Measurements from ENCODE around the gene FAM13A.

FAM13A gene

GRCh38 chr4:89056953-89057398 lies at the start of gene FAM13A:
FAM13A (minus strand) TSS chr4:89057185; CDS start chr4:89056964, 221 bp downstream.
- Histone ChIP-seq H3K9ac (no peak within 1 kb of the TSS), H3K9me3 (no peaks in the 10 kb centered on the region), H3K27ac (no peak within 1 kb of the TSS), H3K4me2 (no peak within 1 kb of the TSS), H3K4me3 (no peak within 1 kb of the TSS), H3K36me3 (no peaks in the 10 kb centered on the region), H3K4me1 (no peaks in the 10 kb centered on the region), H3K27me3 (no peaks in the 10 kb centered on the region), H4K20me1 (no peaks in the 10 kb centered on the region)
- TF ChIP-seq Cebpa-rat (IDR thresholded peaks at IDR 0.05): no peak

GRCh38 chr4:89105726-89106125 lies 48.7 kb upstream of the FAM13A start:
- H3K9me3 ChIP-seq: peaks cover 18% of the 10 kb centered on the region
- H3K4me3 ChIP-seq: no peak overlapping the region
- TF ChIP-seq Cebpa-rat (IDR thresholded peaks at IDR 0.05): no peak
- H3K4me1 ChIP-seq: peaks cover 5% of the 10 kb centered on the region; the same call in 1 of the 2 replicates
- H3K36me3 ChIP-seq: no peaks in the 10 kb centered on the region
- H3K27me3 ChIP-seq: peaks cover 12% of the 10 kb centered on the region
- no peak overlapping the region for H3K4me2 ChIP-seq
- H3K27ac ChIP-seq: no peak overlapping the region
- no peaks in the 10 kb centered on the region for H4K20me1 ChIP-seq
- H3K9ac ChIP-seq: no peak overlapping the region

GRCh38 chr4:89101256-89102161 lies 44.5 kb upstream of the FAM13A start:
- Histone ChIP-seq H3K9ac (no peak overlapping the region), H3K27me3 (no peaks in the 10 kb centered on the region), H4K20me1 (no peaks in the 10 kb centered on the region), H3K4me3 (no peak overlapping the region), H3K4me1 (no peaks in the 10 kb centered on the region), H3K27ac (no peak overlapping the region), H3K4me2 (no peak overlapping the region), H3K9me3 (no peaks in the 10 kb centered on the region), H3K36me3 (no peaks in the 10 kb centered on the region)
- no peak for TF ChIP-seq Cebpa-rat (IDR thresholded peaks at IDR 0.05)

- no peaks in the 10 kb centered on the region for H3K27me3 ChIP-seq
- H3K9me3 ChIP-seq: no peaks in the 10 kb centered on the region
- no peak overlapping the region for H3K27ac ChIP-seq
- no peak overlapping the region for H3K4me2 ChIP-seq
- H3K9ac ChIP-seq: no peak overlapping the region
- no peak overlapping the region for H3K4me3 ChIP-seq
- no peak for TF ChIP-seq Cebpa-rat (IDR thresholded peaks at IDR 0.05)
- no peaks in the 10 kb centered on the region for H3K36me3 ChIP-seq
- no peaks in the 10 kb centered on the region for H4K20me1 ChIP-seq
- H3K4me1 ChIP-seq: no peaks in the 10 kb centered on the region
Observed at GRCh38 chr4:89100853-89101252, 43.9 kb upstream of the FAM13A start.

GRCh38 chr4:89099471-89099870 lies 42.5 kb upstream of the FAM13A start:
- Histone ChIP-seq H3K4me1 (no peaks in the 10 kb centered on the region), H3K4me2 (no peak overlapping the region), H3K27me3 (no peaks in the 10 kb centered on the region), H3K9ac (no peak overlapping the region), H4K20me1 (no peaks in the 10 kb centered on the region), H3K9me3 (no peaks in the 10 kb centered on the region), H3K36me3 (no peaks in the 10 kb centered on the region), H3K4me3 (no peak overlapping the region), H3K27ac (no peak overlapping the region)
- no peak for TF ChIP-seq Cebpa-rat (IDR thresholded peaks at IDR 0.05)

GRCh38 chr4:89099034-89099433 lies 42.0 kb upstream of the FAM13A start:
- no peak overlapping the region for H3K4me2 ChIP-seq
- no peaks in the 10 kb centered on the region for H3K36me3 ChIP-seq
- no peak overlapping the region for H3K27ac ChIP-seq
- H3K4me1 ChIP-seq: no peaks in the 10 kb centered on the region
- H4K20me1 ChIP-seq: no peaks in the 10 kb centered on the region
- no peaks in the 10 kb centered on the region for H3K27me3 ChIP-seq
- no peak overlapping the region for H3K9ac ChIP-seq
- no peaks in the 10 kb centered on the region for H3K9me3 ChIP-seq
- TF ChIP-seq Cebpa-rat (IDR thresholded peaks at IDR 0.05): no peak
- H3K4me3 ChIP-seq: no peak overlapping the region

GRCh38 chr4:89078300-89078699 lies 21.3 kb upstream of the FAM13A start:
- TF ChIP-seq Cebpa-rat (IDR thresholded peaks at IDR 0.05): no peak
- no peak overlapping the region for H3K9ac ChIP-seq
- no peak overlapping the region for H3K4me3 ChIP-seq
- no peaks in the 10 kb centered on the region for H4K20me1 ChIP-seq
- no peak overlapping the region for H3K4me2 ChIP-seq
- no peaks in the 10 kb centered on the region for H3K4me1 ChIP-seq
- H3K36me3 ChIP-seq: no peaks in the 10 kb centered on the region
- no peaks in the 10 kb centered on the region for H3K27me3 ChIP-seq
- H3K27ac ChIP-seq: no peak overlapping the region
- peaks cover 17% of the 10 kb centered on the region; the same call in 1 of the 2 replicates for H3K9me3 ChIP-seq

GRCh38 chr4:89077761-89078160 lies 20.8 kb upstream of the FAM13A start:
- peaks cover 17% of the 10 kb centered on the region; the same call in 1 of the 2 replicates for H3K9me3 ChIP-seq
- no peaks in the 10 kb centered on the region for H3K27me3 ChIP-seq
- H4K20me1 ChIP-seq: no peaks in the 10 kb centered on the region
- H3K9ac ChIP-seq: no peak overlapping the region
- no peaks in the 10 kb centered on the region for H3K4me1 ChIP-seq
- no peak overlapping the region for H3K4me2 ChIP-seq
- no peak overlapping the region for H3K4me3 ChIP-seq
- H3K27ac ChIP-seq: no peak overlapping the region
- no peak for TF ChIP-seq Cebpa-rat (IDR thresholded peaks at IDR 0.05)
- no peaks in the 10 kb centered on the region for H3K36me3 ChIP-seq

- no peak overlapping the region for H3K9ac ChIP-seq
- no peak for TF ChIP-seq Cebpa-rat (IDR thresholded peaks at IDR 0.05)
Observed at GRCh38 chr4:89072921-89073320, 15.9 kb upstream of the FAM13A start.

GRCh38 chr4:89071311-89071710 lies 14.3 kb upstream of the FAM13A start:
- no peaks in the 10 kb centered on the region for H3K36me3 ChIP-seq
- no peak overlapping the region for H3K4me2 ChIP-seq
- no peak overlapping the region for H3K9ac ChIP-seq
- H3K4me3 ChIP-seq: no peak overlapping the region
- no peaks in the 10 kb centered on the region for H3K27me3 ChIP-seq
- no peaks in the 10 kb centered on the region for H4K20me1 ChIP-seq
- no peaks in the 10 kb centered on the region for H3K4me1 ChIP-seq
- no peak overlapping the region for H3K27ac ChIP-seq
- no peak for TF ChIP-seq Cebpa-rat (IDR thresholded peaks at IDR 0.05)
- no peaks in the 10 kb centered on the region for H3K9me3 ChIP-seq

More at GRCh38 chr4:89072921-89073320, 15.9 kb upstream of the FAM13A start:
- Histone ChIP-seq H3K27me3 (no peaks in the 10 kb centered on the region), H3K4me3 (no peak overlapping the region), H3K27ac (no peak overlapping the region), H3K4me2 (no peak overlapping the region), H3K4me1 (no peaks in the 10 kb centered on the region), H3K36me3 (no peaks in the 10 kb centered on the region), H3K9me3 (0 out of 2 replicates have a peak, but pooled peaks cover 8% of the 10 kb centered on the region), H4K20me1 (no peaks in the 10 kb centered on the region)

Data from BLaER1 (cell line).